Lower leg skin (tissue), 4 donors: ENCODE results near the gene HOMER2. TPM values are rescaled to one million over a fixed set of nuclear protein-coding genes. Genes with fewer than 3 reads are reported as not detected.

Experiments
- DNase-seq, 2 donors: peaks; one replicate each; pipeline ENCODE4 v3.0.0-alpha.2; 2019; ENCODE audit warnings: low spot score in 2 of 2
- H3K4me3 ChIP-seq: fragments of 200-600 bp; sonication (generic); 2 replicates; pipeline ENCODE4 v1.5.1; 2017; ENCODE audit warnings: mild to moderate bottlenecking, low read depth; ENCODE audit not compliant: poor library complexity, severe bottlenecking
- POLR2A ChIP-seq, 2 donors: fragments of 450-650 bp; IDR thresholded peaks; one replicate each; pipeline ENCODE4 v1.6.1; 2016 to 2017; ENCODE audit warnings: antibody characterized with exemption in 2 of 2, mild to moderate bottlenecking in 1 of 2, moderate library complexity in 1 of 2
- WGBS, 2 donors: methylation state at CpG; one replicate each; pipeline ENCODE4 v1.1.5; 2018; 5-methylcytosine and 5-hydroxymethylcytosine counted together
- intact Hi-C: fragments of 100-400 bp; cut with DNase I; formaldehyde crosslinking; loops from one replicate; pipeline ENCODE4 v1.15.0; 2023; ENCODE audit warnings: low total_unique reads
- total RNA-seq, 4 donors: library from RNA; depleted of rRNA; stranded (reverse); fragments of >200 nt; gene quantifications; one replicate each; pipeline ENCODE4 v1.1.0, GENCODE V29; 2016
- TF ChIP-seq, protein P1 (sequence below), 3 donors: fragments of 450-650 bp; IDR thresholded peaks; one replicate each; pipeline ENCODE4 v1.5.1; 2016; ENCODE audit warnings: antibody characterized with exemption in 3 of 3, mild to moderate bottlenecking in 3 of 3, moderate library complexity in 2 of 3

Gene HOMER2
- total RNA-seq, 4 donors from 2014 or later = 88.3 to 129 (median 108) TPM

DNA sequence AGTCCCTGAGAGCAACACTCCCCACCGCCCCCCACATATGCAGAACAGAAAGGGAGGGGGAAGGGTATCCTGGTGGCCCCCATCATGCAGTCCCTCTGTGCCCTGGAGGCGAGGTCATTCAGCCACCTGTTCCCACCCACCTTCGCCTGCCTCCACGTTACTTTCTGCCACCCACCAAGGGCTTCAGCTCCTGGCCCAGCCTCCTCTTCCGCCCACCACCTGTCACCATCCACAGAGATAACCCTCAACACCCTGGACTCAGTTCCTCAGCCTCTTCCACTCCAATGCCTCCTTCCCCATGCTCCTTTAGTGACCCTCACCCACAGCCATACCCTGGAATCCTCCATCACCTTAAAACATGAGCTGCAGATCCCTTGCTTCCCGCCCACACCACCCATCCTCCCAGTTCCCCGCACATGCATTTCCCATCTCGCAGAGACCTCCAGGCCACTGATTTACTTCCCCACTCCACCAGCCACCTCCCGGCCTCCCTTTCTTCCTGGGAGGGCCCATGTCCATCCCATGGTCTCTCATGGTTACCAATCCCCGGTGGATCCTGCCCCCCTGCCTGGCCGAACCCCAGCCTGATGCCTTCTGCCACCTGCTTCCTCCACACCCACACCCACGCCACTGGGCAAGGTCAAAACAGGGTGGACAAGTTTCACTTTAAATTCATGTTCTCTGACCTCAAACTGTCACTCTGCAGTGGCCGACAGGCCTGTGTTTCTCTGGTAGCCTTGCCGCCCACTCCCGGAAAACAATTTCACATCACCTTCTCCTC lies 18.2 kb downstream of the HOMER2 start:
- no peak overlapping the region for H3K4me3 ChIP-seq
- intact Hi-C loops = no loop called here
- whole genome bisulfite sequencing, 2 donors = 81 to 87% methylated on average over 15 of the region's 15 CpGs
- TF ChIP-seq, protein P1, sequence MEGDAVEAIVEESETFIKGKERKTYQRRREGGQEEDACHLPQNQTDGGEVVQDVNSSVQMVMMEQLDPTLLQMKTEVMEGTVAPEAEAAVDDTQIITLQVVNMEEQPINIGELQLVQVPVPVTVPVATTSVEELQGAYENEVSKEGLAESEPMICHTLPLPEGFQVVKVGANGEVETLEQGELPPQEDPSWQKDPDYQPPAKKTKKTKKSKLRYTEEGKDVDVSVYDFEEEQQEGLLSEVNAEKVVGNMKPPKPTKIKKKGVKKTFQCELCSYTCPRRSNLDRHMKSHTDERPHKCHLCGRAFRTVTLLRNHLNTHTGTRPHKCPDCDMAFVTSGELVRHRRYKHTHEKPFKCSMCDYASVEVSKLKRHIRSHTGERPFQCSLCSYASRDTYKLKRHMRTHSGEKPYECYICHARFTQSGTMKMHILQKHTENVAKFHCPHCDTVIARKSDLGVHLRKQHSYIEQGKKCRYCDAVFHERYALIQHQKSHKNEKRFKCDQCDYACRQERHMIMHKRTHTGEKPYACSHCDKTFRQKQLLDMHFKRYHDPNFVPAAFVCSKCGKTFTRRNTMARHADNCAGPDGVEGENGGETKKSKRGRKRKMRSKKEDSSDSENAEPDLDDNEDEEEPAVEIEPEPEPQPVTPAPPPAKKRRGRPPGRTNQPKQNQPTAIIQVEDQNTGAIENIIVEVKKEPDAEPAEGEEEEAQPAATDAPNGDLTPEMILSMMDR (IDR thresholded peaks at IDR 0.05) = no peak
- TF ChIP-seq POLR2A (IDR thresholded peaks at IDR 0.05) = no peak
- no peak for DNase-seq

DNA sequence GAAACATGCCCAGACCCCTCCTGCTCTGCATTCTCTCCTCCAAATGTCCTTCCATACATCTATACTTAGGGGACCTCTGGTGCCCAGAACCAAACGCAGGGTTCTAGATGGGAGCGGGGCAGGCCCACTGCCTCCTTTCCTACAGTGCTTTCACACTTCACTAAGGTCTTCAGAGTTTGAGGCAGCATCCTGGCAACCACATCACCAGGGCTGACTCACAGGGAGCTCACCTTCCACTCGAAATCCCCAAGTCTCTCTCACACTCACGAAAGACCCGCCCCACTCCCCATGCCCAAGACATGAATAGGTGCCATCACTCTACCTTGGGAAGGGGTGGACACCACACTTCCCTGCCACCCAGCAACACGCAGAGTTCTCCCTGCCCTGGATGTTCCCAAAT lies 18.9 kb downstream of the HOMER2 start:
- intact Hi-C loops = no loop called here
- 78 to 84% methylated on average over 6 of the region's 6 CpGs for WGBS, 2 donors
- TF ChIP-seq, protein P1 (IDR thresholded peaks at IDR 0.05) = no peak
- DNase-seq = no peak
- H3K4me3 ChIP-seq = no peak overlapping the region

DNA sequence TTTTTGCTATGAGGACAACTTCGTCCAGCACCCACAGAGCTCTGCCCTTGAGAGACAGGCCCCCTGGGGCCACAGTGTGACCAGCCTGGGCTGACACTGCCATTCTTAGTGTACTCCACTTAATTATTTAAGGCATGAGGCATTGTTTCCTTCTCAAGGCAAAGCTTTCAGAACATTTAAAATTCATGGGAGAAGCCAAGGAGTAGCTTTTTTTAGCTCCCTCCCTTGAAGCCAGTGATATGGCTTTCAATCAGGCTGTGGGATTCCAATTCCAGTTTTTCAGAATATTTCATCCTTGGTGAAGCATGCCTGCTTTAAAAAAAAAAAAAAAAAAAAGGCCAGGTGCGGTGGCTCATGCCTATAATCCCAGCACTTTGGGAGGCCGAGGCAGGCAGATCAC lies 21.3 kb downstream of the HOMER2 start:
- WGBS, 2 donors = 84 to 89% methylated on average over 3 of the region's 3 CpGs
- no peak overlapping the region for H3K4me3 ChIP-seq
- intact Hi-C loops = no loop called here
- no peak for DNase-seq
- TF ChIP-seq, protein P1 (IDR thresholded peaks at IDR 0.05) = no peak
- no peak for TF ChIP-seq POLR2A (IDR thresholded peaks at IDR 0.05)

DNA sequence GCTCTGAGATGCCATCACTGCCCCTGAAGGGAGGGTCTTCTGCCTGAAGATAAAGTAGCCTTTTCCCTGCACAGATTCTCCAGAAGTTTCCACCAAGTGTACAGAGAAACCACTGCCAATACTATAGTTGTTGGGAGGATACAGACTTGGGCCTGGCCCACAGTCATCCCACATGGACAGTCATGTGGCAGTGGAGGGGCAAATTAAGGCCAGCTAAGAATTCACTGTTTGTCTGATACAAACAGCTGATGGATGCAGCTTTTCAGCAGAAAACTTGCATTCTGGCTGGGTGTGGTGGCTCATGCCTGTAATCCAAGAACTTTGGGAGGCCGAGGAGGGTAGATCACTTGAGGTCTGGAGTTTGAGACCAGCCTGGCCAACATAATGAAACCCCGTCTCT lies 22.1 kb downstream of the HOMER2 start:
- no peak for TF ChIP-seq POLR2A (IDR thresholded peaks at IDR 0.05)
- TF ChIP-seq, protein P1 (IDR thresholded peaks at IDR 0.05) = no peak
- 61 to 73% methylated on average over 2 of the region's 2 CpGs for WGBS, 2 donors
- H3K4me3 ChIP-seq = no peak overlapping the region
- intact Hi-C loops = no loop called here
- no peak for DNase-seq

DNA sequence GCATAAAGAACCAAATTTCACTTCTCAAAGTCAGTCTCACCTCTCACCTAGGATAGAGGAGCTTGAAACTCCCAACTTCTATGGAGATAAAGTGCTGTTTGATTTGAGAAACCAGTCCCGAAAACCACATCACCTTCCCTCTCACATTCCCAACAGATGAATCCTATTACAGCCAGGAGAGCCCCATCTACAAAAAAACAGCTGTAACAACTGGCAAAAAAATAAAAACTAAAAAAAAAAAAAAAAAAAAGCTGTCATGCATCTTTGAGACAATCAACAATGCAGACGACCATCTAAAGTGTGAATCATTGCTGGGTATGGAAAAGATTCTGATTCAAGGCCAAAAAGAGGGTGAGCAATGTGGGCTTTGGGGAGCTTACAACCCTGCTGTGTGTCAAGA lies 23.8 kb downstream of the HOMER2 start:
- WGBS, 2 donors = 62 to 67% methylated on average over 2 of the region's 2 CpGs
- no peak for DNase-seq
- intact Hi-C loops = no loop called here
- H3K4me3 ChIP-seq = no peak overlapping the region
- TF ChIP-seq, protein P1 (IDR thresholded peaks at IDR 0.05) = no peak
- TF ChIP-seq POLR2A (IDR thresholded peaks at IDR 0.05) = no peak

DNA sequence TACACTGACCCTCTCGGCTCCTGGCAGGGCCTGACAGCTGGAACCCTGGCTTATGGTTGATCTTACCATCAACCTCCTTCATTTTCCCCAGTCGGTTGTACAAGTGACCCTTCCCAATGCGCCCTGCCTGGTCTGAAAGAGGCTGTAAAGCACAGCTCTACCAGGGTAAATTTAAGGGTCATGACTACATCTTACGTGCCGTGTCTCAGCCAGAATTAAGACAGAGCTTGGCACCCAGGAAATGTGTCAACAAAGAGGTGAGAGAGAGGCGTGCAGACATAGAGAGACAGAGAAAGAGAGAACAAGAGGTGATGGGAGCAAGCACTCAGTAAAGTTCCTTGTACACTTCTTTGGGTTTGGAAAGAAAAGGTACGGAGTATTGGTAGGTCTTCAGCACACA lies 28.8 kb downstream of the HOMER2 start:
- no peak overlapping the region for H3K4me3 ChIP-seq
- 91 to 94% methylated on average over 7 of the region's 7 CpGs for WGBS, 2 donors
- intact Hi-C loops = no loop called here
- no peak for TF ChIP-seq POLR2A (IDR thresholded peaks at IDR 0.05)
- TF ChIP-seq, protein P1 (IDR thresholded peaks at IDR 0.05) = no peak
- peak in 1 of 2 donors; percentile 48 for DNase-seq
